Erythroblast (primary cell): ENCODE measurements around the gene NUDCD3.

Source experiments
- GATA1 ChIP-seq: IDR thresholded peaks from 2 replicates; pipeline ENCODE4 v1.6.1; 2011; ENCODE audit warnings: low read depth, mild to moderate bottlenecking, control low read depth, low read length, moderate library complexity
- POLR2A ChIP-seq: IDR thresholded peaks from 2 replicates; pipeline ENCODE4 v1.6.1; 2011; ENCODE audit warnings: mild to moderate bottlenecking, low read length

GRCh38 chr7:44330331-44330730, 160.1 kb downstream of the NUDCD3 start:
- TF ChIP-seq POLR2A, result no peak
- no peak for TF ChIP-seq GATA1
